NCI-H82 treated with DMSO at 0.1 percent for 48 hours (cell line): ENCODE results near the gene LRRK1.
"Not testable (repeated sequence)": the region's sequence is repeated elsewhere in the genome, so short reads cannot be mapped to it uniquely, and the experiment has no call there.

Source experiments
- DNase-seq: peaks from one replicate; lab custom pipeline; 2025; ENCODE audit not compliant: unreplicated experiment; lab: John Stamatoyannopoulos, UW

LRRK1 gene

GRCh38 chr15:101088271-101088670 lies 169.1 kb downstream of the LRRK1 start:
- no peak for DNase-seq

GRCh38 chr15:101088788-101089578 lies 169.8 kb downstream of the LRRK1 start:
- no peak for DNase-seq

DNA sequence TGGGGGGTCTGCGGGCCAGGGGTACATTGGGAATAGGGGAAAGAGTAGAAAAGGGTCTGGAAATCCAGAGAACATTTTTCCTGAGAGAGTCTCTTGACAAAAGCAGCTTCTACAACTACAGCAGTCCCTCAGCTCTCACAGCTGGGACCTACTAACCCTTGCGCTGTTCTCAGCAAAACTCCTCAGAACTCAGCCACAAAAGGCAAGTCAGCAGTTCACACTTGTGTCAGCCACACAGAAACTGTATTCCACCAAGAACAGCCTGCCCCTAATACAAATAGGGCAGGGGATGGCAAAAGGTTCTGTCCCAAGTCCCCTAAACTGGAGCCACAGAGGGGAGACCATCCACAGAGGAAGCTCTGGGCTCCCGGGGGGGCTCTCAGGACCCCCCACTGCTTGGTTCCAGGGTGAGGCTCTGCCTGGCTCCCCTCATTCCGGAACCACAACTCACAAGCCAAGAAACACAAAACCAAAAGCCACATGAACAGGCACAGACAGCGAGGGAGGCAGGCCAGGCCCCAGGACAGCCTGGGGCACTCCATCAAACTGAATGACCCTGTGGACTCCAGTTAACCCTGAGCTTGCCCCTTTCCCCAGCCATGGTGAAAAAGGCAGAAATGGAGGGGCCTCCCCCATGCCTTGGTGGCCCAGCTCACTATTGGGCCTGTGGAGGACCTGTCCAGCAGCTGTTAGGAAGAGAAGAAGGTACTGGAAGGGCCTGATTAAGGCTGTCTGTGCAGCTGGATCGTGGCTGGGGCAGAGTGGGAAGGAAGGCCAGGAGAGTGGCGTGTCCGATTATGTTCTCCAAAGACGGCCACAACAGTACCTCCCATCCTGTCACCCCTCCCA lies 170.6 kb downstream of the LRRK1 start:
- DNase-seq = no peak

DNA sequence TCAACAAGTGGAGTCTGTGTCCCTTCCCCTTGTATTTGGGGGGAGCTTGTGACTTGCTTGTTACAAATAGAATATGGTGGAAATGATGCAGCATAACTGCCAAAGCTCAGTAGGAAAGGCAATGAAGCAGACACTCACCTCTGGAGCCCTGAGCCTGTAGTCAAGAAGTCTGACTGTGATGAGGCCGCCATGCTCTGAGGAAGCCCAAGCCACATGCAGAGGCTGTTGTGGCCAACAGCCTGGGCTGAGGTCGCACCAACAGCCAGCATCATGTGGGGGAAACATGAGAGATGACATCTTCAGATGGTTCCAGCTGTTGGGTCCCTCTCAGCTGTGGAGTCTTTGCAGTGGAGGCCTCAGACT lies 171.3 kb downstream of the LRRK1 start:
- no peak for DNase-seq

DNA sequence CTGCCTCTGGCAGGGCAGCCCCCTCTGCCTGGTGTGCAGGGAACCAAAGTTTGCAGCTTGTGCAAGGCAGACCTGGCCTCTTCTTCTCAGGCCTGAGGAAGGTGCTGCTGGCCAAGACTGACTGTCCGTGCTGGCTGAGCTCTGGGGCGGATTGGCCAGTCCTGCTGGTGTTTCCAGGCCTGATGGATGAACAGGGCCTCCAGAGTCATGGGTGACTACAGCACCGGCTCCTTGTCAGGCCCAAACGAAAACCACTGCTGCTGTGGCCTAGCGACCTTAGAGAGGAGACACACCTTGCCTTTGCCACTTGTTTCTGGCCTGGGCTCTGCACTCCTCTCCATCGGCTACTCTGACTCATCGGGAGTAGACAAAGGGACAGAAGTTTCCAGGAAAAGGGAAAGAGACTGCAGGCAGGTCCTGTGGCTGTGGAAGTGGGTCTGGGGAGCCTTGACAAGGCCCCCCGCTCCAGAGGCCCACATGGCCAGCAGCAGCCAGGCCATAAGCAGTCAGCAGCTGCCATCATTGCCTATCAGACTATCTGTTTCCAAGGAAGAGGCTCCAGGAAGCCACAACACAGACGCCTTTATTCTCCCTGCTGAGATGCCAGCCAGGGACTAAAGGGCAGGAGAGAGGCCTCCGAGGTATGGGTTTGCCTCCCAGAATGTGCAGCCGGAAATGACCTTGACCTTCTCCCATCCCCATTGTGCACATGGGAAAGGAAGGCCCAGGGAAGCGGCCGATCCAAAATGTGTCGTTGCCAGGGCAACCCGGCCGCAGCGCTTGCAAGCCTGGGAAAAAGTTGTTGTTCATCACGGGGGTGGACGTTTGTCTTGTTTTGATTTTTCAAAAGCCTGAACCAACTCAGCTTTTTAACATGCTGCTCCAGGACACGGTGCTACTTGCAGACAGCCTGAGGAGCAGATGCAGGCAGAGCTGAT lies 172.2 kb downstream of the LRRK1 start:
- DNase-seq = no peak

GRCh38 chr15:101092156-101092866 lies 173.2 kb downstream of the LRRK1 start:
- no peak for DNase-seq

DNA sequence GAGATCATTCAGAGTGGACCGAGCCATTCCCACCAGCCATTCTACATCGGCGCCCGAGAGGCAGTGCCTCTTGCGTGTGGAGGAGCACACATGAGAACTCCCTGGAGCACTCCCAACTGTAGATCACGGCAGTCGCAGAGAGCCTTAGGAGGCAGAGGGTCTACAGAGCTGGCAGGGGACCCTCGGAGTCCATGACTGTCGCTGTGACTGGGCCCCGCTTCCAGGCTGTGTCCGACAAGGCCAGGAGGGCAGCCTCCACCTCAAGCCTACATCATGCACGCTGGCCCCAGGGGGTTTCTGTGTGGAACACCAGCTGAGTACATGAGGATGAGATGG lies 173.7 kb downstream of the LRRK1 start:
- DNase-seq = no peak

DNA sequence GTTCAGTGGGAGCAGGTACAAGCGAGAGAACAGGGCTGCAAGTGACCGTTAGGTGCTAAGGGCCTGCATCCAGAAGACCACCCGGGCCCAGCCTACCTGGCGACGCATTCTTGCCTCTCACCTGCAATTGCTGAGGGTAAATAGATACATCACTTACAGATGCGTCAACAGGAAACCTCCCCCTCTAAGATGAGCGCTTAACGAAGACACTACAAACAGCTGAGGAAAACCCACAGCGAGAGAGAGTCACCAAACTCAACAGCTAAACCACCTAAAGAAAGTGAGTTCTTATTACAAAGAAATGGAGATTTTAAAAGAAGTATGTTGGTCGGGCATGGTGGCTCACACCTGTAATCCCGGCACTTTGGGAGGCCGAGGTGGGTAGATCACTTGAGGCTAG lies 174.8 kb downstream of the LRRK1 start:
- no peak for DNase-seq

DNA sequence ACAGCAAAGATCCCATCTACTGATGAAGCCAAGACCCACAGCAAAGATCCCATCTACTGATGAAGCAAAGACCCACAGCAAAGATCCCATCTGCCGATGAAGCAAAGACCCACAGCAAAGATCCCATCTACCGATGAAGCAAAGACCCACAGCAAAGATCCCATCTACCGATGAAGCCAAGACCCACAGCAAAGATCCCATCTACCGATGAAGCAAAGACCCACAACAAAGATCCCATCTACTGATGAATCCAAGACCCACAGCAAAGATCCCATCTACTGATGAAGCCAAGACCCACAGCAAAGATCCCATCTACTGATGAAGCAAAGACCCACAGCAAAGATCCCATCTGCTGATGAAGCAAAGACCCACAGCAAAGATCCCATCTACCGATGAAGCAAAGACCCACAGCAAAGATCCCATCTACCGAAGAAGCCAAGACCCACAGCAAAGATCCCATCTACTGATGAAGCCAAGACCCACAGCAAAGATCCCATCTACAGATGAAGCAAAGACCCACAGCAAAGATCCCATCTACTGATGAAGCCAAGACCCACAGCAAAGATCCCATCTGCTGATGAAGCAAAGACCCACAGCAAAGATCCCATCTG lies 176.7 kb downstream of the LRRK1 start:
- DNase-seq = not testable (repeated sequence)

DNA sequence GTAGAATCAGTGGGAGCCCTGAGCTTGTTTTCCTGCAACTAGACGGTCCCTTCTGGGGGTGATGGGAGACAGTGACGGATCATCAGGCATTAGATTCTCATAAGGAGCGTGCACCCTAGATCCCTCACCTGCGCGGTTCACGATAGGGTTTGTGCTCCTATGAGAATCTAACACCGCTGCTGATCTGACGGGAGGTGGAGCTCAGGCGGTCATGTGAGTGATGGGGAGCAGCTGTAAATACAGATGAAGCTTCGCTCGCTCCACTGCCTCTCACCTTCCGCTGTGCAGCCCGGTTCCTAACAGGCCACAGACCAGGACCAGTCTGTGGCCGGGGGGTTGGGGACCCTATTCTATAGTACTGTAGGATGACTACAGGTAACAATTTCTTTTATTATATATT lies 178.0 kb downstream of the LRRK1 start:
- DNase-seq = no peak

GRCh38 chr15:101099183-101099582 lies 180.0 kb downstream of the LRRK1 start:
- DNase-seq = no peak

DNA sequence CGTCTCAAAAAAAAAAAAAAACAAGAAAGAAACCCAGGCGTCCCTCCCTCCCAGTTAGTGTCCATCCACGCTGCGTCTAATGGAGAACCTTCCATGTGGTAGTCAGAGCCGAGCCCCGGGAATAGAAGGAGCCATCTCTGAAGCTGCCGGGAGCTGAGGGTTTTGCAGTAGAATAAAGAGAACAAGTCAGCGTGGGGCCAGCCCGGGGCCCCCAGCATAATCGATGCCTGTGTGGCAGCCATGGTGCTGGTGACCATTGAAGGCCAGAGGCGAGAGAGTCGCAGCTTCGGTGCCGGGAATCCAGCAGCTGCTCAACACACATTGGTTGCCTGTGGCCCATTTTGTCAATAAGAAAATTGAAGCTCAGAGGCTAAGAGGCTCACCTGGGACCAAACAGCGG lies 181.0 kb downstream of the LRRK1 start:
- DNase-seq = no peak

- no peak for DNase-seq
Observed at GRCh38 chr15:101100593-101101442, 181.7 kb downstream of the LRRK1 start.

- no peak for DNase-seq
Observed at GRCh38 chr15:101101676-101102075, 182.5 kb downstream of the LRRK1 start.

GRCh38 chr15:101102746-101103145 lies 183.6 kb downstream of the LRRK1 start:
- no peak for DNase-seq

DNA sequence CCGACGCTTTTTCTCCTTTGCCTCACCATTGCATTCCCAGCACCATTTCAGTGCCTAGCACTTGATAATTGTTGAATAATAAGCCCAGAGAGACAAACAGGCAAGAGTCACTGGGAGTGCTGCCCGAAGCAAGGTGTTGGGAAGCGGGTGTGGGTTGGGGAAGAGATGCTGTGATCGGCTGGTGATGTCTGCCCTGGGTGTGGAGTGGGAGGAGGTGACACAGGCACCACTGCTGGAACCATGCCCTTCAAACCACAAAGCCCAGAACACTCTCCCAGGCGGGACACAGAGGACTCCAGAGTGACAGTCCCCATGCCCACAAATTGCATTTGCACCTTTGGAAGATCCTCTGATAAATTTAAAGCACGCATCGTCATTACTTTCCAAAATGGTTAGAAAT lies 184.4 kb downstream of the LRRK1 start:
- DNase-seq = no peak

DNA sequence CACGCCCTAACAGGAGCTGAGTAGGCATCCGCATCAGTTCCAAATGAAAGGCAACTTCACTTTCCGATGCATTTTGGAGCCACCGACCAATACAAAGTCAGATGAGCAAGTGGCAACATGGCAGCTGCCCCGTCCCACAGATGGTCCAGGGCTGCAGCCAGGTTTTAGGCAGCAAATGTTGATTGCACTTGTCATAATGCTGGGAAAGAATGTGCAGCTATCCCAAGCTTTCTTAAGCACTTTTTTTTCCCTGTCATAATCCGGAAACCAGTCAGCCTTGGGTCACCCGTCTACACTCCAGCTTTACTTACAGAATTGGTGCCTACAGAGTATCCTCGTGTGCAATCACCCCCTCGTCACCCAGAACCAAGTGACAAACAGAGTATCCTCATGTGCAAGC lies 185.0 kb downstream of the LRRK1 start:
- no peak for DNase-seq

DNA sequence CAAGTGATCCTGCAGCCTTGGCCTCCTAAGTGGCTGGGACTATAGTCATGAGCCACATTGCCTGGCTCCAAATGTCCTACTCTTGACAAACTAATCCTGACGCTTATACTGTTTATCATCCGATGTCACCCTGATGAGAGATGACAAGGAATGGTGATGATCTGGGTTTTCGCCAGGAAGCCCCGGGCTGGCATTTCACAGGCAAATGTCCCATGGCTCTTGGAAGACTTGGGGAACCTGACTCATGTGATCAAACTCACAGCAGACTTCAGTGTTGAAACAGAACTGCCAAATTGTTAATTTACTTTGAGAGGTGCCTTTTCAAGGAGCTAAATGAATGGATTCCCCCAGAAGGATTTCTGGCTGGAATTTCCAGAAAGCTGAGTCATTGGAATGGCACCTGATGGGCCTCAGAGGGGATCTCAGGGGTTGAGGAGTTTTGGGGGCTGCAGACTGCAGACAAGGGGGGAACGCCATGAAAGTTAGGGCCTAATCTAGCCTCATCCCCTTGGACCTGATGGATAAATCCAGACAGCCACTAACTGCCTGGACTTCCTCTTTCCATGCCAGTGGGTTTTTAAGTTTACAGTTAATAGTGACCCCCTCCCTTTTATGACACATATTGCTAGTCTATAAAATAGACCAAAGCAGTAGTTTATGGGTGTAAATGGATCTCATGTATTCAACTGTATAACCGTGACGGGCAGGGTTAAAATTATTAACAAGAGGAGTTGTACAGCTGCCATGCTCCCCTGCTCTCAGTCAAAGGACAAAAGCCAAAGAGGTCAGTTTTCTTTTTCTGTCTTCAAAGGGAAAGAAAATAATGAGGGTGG lies 186.1 kb downstream of the LRRK1 start:
- DNase-seq = no peak

DNA sequence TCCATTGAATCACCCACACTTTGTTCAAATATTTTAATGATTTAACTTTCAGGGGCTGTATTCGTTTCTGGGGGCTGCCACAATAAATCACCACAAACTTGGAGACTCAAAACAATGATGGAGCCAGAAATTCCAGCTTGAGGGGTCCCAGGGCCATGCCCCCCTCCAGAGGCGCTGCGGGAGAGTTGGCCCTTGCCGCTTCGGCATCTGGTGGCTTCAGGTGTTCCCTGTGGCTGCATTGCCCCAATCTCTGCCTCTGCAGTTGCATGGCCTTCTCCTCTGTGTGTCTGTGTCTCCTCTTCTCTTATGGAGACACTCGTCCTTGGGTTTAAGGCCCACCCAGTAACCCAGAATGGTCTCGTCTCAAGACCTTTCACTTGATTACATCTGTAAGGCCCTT lies 187.9 kb downstream of the LRRK1 start:
- no peak for DNase-seq
